Ovary (tissue), 9 donors: Measurements from ENCODE around the gene TREML1. TPM values are rescaled to one million over a fixed set of nuclear protein-coding genes. Genes with fewer than 3 reads are reported as not detected.

ENCODE experiments used
- DNase-seq, 5 donors: peaks; one replicate each; pipeline ENCODE4 v3.0.0-alpha.2; 2019 to 2020
- H3K27ac ChIP-seq, 2 donors: fragments of 200-600 bp; one replicate each; pipeline versions ENCODE4 v1.5.1 to v1.8.0; 2019 to 2022
- H3K27me3 ChIP-seq: fragments of 200-600 bp; one replicate; pipeline ENCODE4 v1.8.0; 2022
- H3K36me3 ChIP-seq: fragments of 200-600 bp; sonication (generic); one replicate; pipeline ENCODE4 v1.5.1; 2019
- H3K4me1 ChIP-seq: one replicate; pipeline ENCODE4 v1.8.1; 2013; ENCODE audit warnings: mild to moderate bottlenecking, moderate library complexity; ENCODE audit not compliant: insufficient read depth
- H3K4me3 ChIP-seq: fragments of 200-600 bp; sonication (generic); one replicate; pipeline ENCODE4 v1.5.1; 2017
- H3K9me3 ChIP-seq, 2 donors: fragments of 200-600 bp in 1 of 2; sonication (generic) in 1 of 2; one replicate each; pipeline versions ENCODE4 v1.5.1 to v1.8.1; 2013 to 2019; ENCODE audit warnings: mild to moderate bottlenecking in 1 of 2, moderate library complexity in 1 of 2
- CTCF ChIP-seq, 3 donors: fragments of 450-650 bp in 2 of 3; fragments of 200-600 bp in 1 of 3; IDR thresholded peaks; one replicate each; pipeline versions ENCODE4 v1.5.1 to v1.8.0; 2016 to 2022; ENCODE audit warnings: antibody characterized with exemption in 3 of 3, mild to moderate bottlenecking in 1 of 3
- EP300 ChIP-seq: sonication (generic); formaldehyde crosslinking; IDR thresholded peaks from one replicate; pipeline ENCODE4 v1.6.1; 2017; ENCODE audit warnings: antibody characterized with exemption
- POLR2A ChIP-seq: fragments of 450-650 bp; IDR thresholded peaks from one replicate; pipeline ENCODE4 v1.6.1; 2017; ENCODE audit warnings: antibody characterized with exemption, mild to moderate bottlenecking, moderate library complexity
- WGBS, 3 donors: extraction: QIAGEN DNeasy Blood & Tissue Kit in 1 of 3; methylation state at CpG; one replicate each; pipeline versions ENCODE4 v1.1.5 to v1.1.7; 2013 to 2017; 5-methylcytosine and 5-hydroxymethylcytosine counted together
- intact Hi-C, 4 donors: fragments of 100-400 bp; cut with DNase I; formaldehyde crosslinking; loops; one replicate each; pipeline versions ENCODE4 v1.11.0 to v1.15.1; 2022 to 2023
- polyA plus RNA-seq, 2 donors: library from polyadenylated mRNA; stranded (reverse); fragments of 200-250 nt in 1 of 2; fragments of 350-450 nt in 1 of 2; fragmentation: Illumina TruSeq in 1 of 2; extraction: RNeasy Lipid Tissue Mini Kit (QIAGEN cat#74804) in 1 of 2; gene quantifications; one replicate each; pipeline ENCODE4 v1.2.3, GENCODE V29; 2013 to 2014
- total RNA-seq, 7 donors: library from RNA; depleted of rRNA in 2 of 7; stranded (reverse); fragments of >200 nt in 2 of 7; fragmentation: NEBNext Ultra II Directional in 3 of 7; extraction: Animal tissue kit (Norgen Biotek cat#: 25700) in 3 of 7; gene quantifications; one replicate each; pipeline versions ENCODE4 v1.1.0 to v1.2.4, GENCODE V29; 2016 to 2023
- donor health status: DM: no; HTN: no; CAD: no; lungs with moderate emphysema.
- donor health status: DM: no; HTN: no; CAD: no.
- donor health status: Bipolar disorder and iron deficiency.
- donor health status: DM: yes; HTN: yes; CAD: no.
- donor health status: DM: no; HTN: no; CAD: no.
- donor health status: DM: yes; HTN: yes; CAD: no.

Gene TREML1
- total and polyA plus RNA-seq, 9 donors = 0.16 to 3.8 (median 0.38) TPM; not detected in 5

- H3K27ac ChIP-seq = no peak overlapping the region
- DNase-seq = no peak
- intact Hi-C loops = no loop called here
- H3K4me1 ChIP-seq = no peaks in the 10 kb centered on the region
- 90 to 95% (median 91%) methylated on average over 3 of the region's 3 CpGs for WGBS, 3 donors
- no peaks in the 10 kb centered on the region for H3K36me3 ChIP-seq
- H3K9me3 ChIP-seq = no peaks in the 10 kb centered on the region
- H3K27me3 ChIP-seq = no peaks in the 10 kb centered on the region
- no peak overlapping the region for H3K4me3 ChIP-seq
- TF ChIP-seq POLR2A (no peak), EP300 (no peak), CTCF (IDR thresholded peaks at IDR 0.05) (no peak)
Measured at GRCh38 chr6:41135062-41135832, 18.9 kb downstream of the TREML1 start.

DNA sequence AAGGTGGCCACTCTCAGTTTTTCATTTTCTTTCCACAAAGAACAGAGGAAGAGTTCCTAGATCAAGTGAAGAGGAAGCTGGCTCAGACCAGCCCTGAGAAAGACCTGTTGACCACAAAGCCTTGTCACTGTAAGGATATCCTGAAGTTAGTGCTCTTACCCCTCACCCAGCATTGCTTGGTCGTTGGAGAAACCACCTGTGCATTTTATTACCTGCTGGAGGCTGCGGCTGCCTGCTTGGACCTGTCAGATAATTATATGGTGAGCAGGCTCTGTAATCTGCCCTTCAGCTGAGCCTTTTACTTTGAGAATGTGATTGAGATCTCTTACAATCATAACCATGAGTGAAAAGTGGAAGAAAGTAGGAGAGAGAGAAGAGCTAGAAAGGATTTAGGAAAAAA, 21.9 kb downstream of the TREML1 start:
- TF ChIP-seq EP300 (no peak), CTCF (IDR thresholded peaks at IDR 0.05) (no peak)
- Histone ChIP-seq H3K36me3 (no peaks in the 10 kb centered on the region), H3K27me3 (no peaks in the 10 kb centered on the region), H3K4me3 (no peak overlapping the region), H3K4me1 (no peaks in the 10 kb centered on the region), H3K9me3 (no peaks in the 10 kb centered on the region), H3K27ac (no peak overlapping the region)
- WGBS, 3 donors = 54 to 65% (median 56%) methylated on average over 2 of the region's 2 CpGs
- intact Hi-C loops = no loop called here
- no peak for DNase-seq

GRCh38 chr6:41125282-41125681, 28.9 kb downstream of the TREML1 start:
- no peak overlapping the region for H3K4me3 ChIP-seq
- DNase-seq = no peak
- intact Hi-C loops = no loop called here
- H3K27ac ChIP-seq = no peak overlapping the region
- no peaks in the 10 kb centered on the region for H3K9me3 ChIP-seq
- no peak for TF ChIP-seq CTCF (IDR thresholded peaks at IDR 0.05)
- no peak for TF ChIP-seq POLR2A
- no peak for TF ChIP-seq EP300
- no peaks in the 10 kb centered on the region for H3K36me3 ChIP-seq
- H3K4me1 ChIP-seq = no peaks in the 10 kb centered on the region
- no peaks in the 10 kb centered on the region for H3K27me3 ChIP-seq
- 98 to 99% (median 99%) methylated on average over 3 of the region's 3 CpGs for WGBS, 3 donors

DNA sequence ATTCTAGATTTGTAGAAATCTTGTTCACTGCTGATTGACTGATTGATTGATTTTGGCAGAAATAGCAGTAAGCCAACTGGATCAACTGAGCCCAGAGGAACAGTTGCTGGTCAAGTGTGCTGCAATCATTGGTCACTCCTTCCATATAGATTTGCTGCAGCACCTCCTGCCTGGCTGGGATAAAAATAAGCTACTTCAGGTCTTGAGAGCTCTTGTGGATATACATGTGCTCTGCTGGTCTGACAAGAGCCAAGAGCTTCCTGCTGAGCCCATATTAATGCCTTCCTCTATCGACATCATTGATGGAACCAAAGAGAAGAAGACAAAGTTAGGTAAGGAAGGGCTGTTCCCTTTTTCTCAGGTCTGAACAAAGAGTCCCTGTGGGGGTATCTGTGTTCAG, 31.2 kb downstream of the TREML1 start:
- no peak overlapping the region for H3K27ac ChIP-seq
- no peaks in the 10 kb centered on the region for H3K9me3 ChIP-seq
- no peaks in the 10 kb centered on the region for H3K4me1 ChIP-seq
- WGBS, 3 donors = 88 to 100% (median 97%) methylated on average over 1 of the region's 1 CpG
- no peak for TF ChIP-seq EP300
- H3K27me3 ChIP-seq = no peaks in the 10 kb centered on the region
- intact Hi-C loops = no loop called here
- no peak for DNase-seq
- no peaks in the 10 kb centered on the region for H3K36me3 ChIP-seq
- no peak overlapping the region for H3K4me3 ChIP-seq

DNA sequence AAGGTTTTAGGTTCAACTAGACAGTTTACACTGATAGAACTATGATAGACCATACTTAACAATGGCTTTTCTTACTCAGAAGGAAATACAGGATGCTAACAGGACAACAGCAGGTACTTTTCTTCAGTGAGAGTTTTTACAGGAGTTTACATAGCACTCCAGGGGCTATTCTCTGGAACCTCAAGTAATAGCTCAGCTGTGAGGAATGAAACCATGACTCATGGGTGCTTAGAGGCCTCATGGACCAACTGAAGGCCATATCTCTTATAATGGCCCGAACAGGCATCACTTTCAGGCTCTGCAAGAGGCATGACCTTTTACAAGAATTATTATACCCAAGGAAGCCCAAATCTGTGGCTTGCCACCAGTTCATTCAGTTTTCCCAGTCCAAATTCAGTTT, 31.8 kb downstream of the TREML1 start:
- TF ChIP-seq POLR2A (no peak), EP300 (no peak), CTCF (IDR thresholded peaks at IDR 0.05) (no peak)
- intact Hi-C loops = no loop called here
- H3K27me3 ChIP-seq = no peaks in the 10 kb centered on the region
- DNase-seq = no peak
- no peaks in the 10 kb centered on the region for H3K4me1 ChIP-seq
- no peaks in the 10 kb centered on the region for H3K9me3 ChIP-seq
- H3K36me3 ChIP-seq = no peaks in the 10 kb centered on the region
- H3K27ac ChIP-seq = no peak overlapping the region
- H3K4me3 ChIP-seq = no peak overlapping the region
- 88 to 100% (median 92%) methylated on average over 1 of the region's 1 CpG for WGBS, 3 donors
